NCI-H1436 treated with DMSO at 0.1 percent for 48 hours (cell line): ENCODE results near the gene C1orf35.
A peak's percentile ranks its signal among the peaks of the same experiment; 100 is the strongest.

Experiments
- DNase-seq: peaks from one replicate; lab custom pipeline; 2025; lab: John Stamatoyannopoulos, UW

Gene C1orf35

GRCh38 chr1:228102791-228103620, at the start of gene C1orf35:
Gene C1orf35 (minus strand): TSS chr1:228103325. CDS start chr1:228103227, 98 bp downstream.
- DNase-seq: peak; percentile 82

GRCh38 chr1:228152918-228153258, 49.8 kb upstream of the C1orf35 start:
- no peak for DNase-seq

GRCh38 chr1:228152097-228152917, 49.2 kb upstream of the C1orf35 start:
- DNase-seq: no peak

GRCh38 chr1:228151180-228151925, 48.2 kb upstream of the C1orf35 start:
- no peak for DNase-seq

- DNase-seq: no peak
Observed at GRCh38 chr1:228150461-228151179, 47.5 kb upstream of the C1orf35 start.

GRCh38 chr1:228150120-228150460, 47.0 kb upstream of the C1orf35 start:
- DNase-seq: no peak

GRCh38 chr1:228149406-228150119, 46.4 kb upstream of the C1orf35 start, which contains the start of gene GJC2:
Gene GJC2 (plus strand): TSS chr1:228149930. CDS start chr1:228157759, 7,829 bp downstream.
- no peak for DNase-seq

- DNase-seq: no peak
Observed at GRCh38 chr1:228148935-228149405, 45.8 kb upstream of the C1orf35 start.

GRCh38 chr1:228148196-228148861, 45.2 kb upstream of the C1orf35 start:
- DNase-seq: no peak

GRCh38 chr1:228147768-228148167, 44.6 kb upstream of the C1orf35 start:
- DNase-seq: no peak

GRCh38 chr1:228147151-228147693, 44.1 kb upstream of the C1orf35 start:
- DNase-seq: no peak

- no peak for DNase-seq
Observed at GRCh38 chr1:228146417-228147150, 43.5 kb upstream of the C1orf35 start.

GRCh38 chr1:228145463-228146416, 42.6 kb upstream of the C1orf35 start:
- DNase-seq: no peak

- DNase-seq: no peak
Observed at GRCh38 chr1:228144993-228145343, 41.8 kb upstream of the C1orf35 start.

- no peak for DNase-seq
Observed at GRCh38 chr1:228144193-228144992, 41.3 kb upstream of the C1orf35 start.

GRCh38 chr1:228143480-228144192, 40.5 kb upstream of the C1orf35 start:
- no peak for DNase-seq

GRCh38 chr1:228142701-228143136, 39.6 kb upstream of the C1orf35 start:
- DNase-seq: no peak
